ENCODE measurements around the gene RAB41. TPM values are rescaled to one million over a fixed set of nuclear protein-coding genes. Genes with fewer than 3 reads are reported as not detected.
"Not testable (repeated sequence)": the region's sequence is repeated elsewhere in the genome, so short reads cannot be mapped to it uniquely, and the experiment has no call there.

The RAB41 gene
- polyA plus RNA-seq, 1 of the 3 experiments (the other 2 are of a cell fraction), result not detected

GRCh38 chrX:70322784-70323183, 40.8 kb downstream of the RAB41 start (continued):
- no peak for TF ChIP-seq IRF3 (IDR thresholded peaks at IDR 0.05; ENCODE audit: low read depth, low read length)
- TF ChIP-seq SMC3 (IDR thresholded peaks at IDR 0.05; ENCODE audit: low read depth, low read length), result no peak
- TF ChIP-seq RCOR1 (IDR thresholded peaks at IDR 0.05; ENCODE audit: low read length), result no peak
- no peak for TF ChIP-seq USF2 (IDR thresholded peaks at IDR 0.05; ENCODE audit: borderline replicate concordance, low read depth, low read length)
- TF ChIP-seq TCF12 (IDR thresholded peaks at IDR 0.05), result no peak
- TF ChIP-seq RAD21 (IDR thresholded peaks at IDR 0.05; ENCODE audit: low read length), result no peak
- TF ChIP-seq ZBTB33 (IDR thresholded peaks at IDR 0.05; ENCODE audit: borderline replicate concordance, low read depth), result no peak

- DNase-seq; H3K9me2 ChIP-seq; H3K36me3 ChIP-seq (replicated peaks in 1 of 2; ENCODE audit: control insufficient read depth in 1 of 2, insufficient read depth in 2 of 2, low read length in 1 of 2); POLR2A ChIA-PET; H2AFZ ChIP-seq (ENCODE audit: low read depth); H3K27ac ChIP-seq (ENCODE audit: low read depth in 2 of 2, low read length in 1 of 2); H4K20me1 ChIP-seq (ENCODE audit: insufficient read depth); H3K4me3 ChIP-seq (ENCODE audit: low read depth in 2 of 2, low read length in 1 of 2); H3K9me3 ChIP-seq; H3K4me1 ChIP-seq (ENCODE audit: control insufficient read depth in 1 of 2, insufficient read depth in 2 of 2, low read depth in 1 of 2, low read length in 1 of 2); H3K9ac ChIP-seq; H3K27me3 ChIP-seq (ENCODE audit: insufficient read depth); H3F3A ChIP-seq (replicated peaks; ENCODE audit: insufficient read depth); H3K4me2 ChIP-seq: not testable (repeated sequence)
- CTCF ChIA-PET, result interaction anchor here (1.1 kb wide), 1 partner anchor 9 kb away, joined by 4 read pairs; no protein-coding TSS in a partner anchor
- H3K79me2 ChIP-seq (ENCODE audit: insufficient read depth), result peaks cover 22% of the 10 kb centered on the region; the same call in 1 of the 2 replicates
- WGBS (ENCODE audit: low lambda C conversion rate), result 62% methylated on average over 6 of the region's 6 CpGs
Observed at GRCh38 chrX:70323628-70324027, 41.7 kb downstream of the RAB41 start.

GRCh38 chrX:70324326-70324725, 42.4 kb downstream of the RAB41 start:
- ChIA-PET POLR2A (no interaction called here), CTCF (interaction anchor here (1.1 kb wide), 1 partner anchor 8 kb away, joined by 4 read pairs; no protein-coding TSS in a partner anchor)
- H3K36me3 ChIP-seq (replicated peaks in 1 of 2; ENCODE audit: control insufficient read depth in 1 of 2, insufficient read depth in 2 of 2, low read length in 1 of 2), result peaks cover 0 to 2% of the 10 kb centered on the region in 2 experiments
- H3K4me1 ChIP-seq (ENCODE audit: control insufficient read depth in 1 of 2, insufficient read depth in 2 of 2, low read depth in 1 of 2, low read length in 1 of 2), result no peaks in the 10 kb centered on the region
- H3K9me3 ChIP-seq, result no peaks in the 10 kb centered on the region
- no peaks in the 10 kb centered on the region for H3K27me3 ChIP-seq (ENCODE audit: insufficient read depth)
- WGBS (ENCODE audit: low lambda C conversion rate), result 48% methylated on average over 2 of the region's 2 CpGs
- H3F3A ChIP-seq (replicated peaks; ENCODE audit: insufficient read depth), result no peaks in the 10 kb centered on the region
- no peak overlapping the region for H3K27ac ChIP-seq (ENCODE audit: low read depth in 2 of 2, low read length in 1 of 2)
- H3K9ac ChIP-seq, result no peak overlapping the region
- no peak overlapping the region for H3K4me2 ChIP-seq
- H3K4me3 ChIP-seq (ENCODE audit: low read depth in 2 of 2, low read length in 1 of 2), result no peak overlapping the region
- H2AFZ ChIP-seq (ENCODE audit: low read depth), result no peak overlapping the region
- H3K9me2 ChIP-seq, result no peaks in the 10 kb centered on the region
- H3K79me2 ChIP-seq (ENCODE audit: insufficient read depth), result peaks cover 22% of the 10 kb centered on the region; the same call in 1 of the 2 replicates
- DNase-seq, result no peak
- H4K20me1 ChIP-seq (ENCODE audit: insufficient read depth), result no peaks in the 10 kb centered on the region
- TF ChIP-seq FOSL2 (IDR thresholded peaks at IDR 0.05; ENCODE audit: borderline replicate concordance, low read depth), result no peak
- TF ChIP-seq PBX3 (IDR thresholded peaks at IDR 0.05), result no peak
- no peak for TF ChIP-seq IRF3 (IDR thresholded peaks at IDR 0.05; ENCODE audit: low read depth, low read length)
- TF ChIP-seq EZH2phosphoT487 (IDR thresholded peaks at IDR 0.05; ENCODE audit: borderline replicate concordance, low read depth), result no peak
- no peak for TF ChIP-seq TCF12 (IDR thresholded peaks at IDR 0.05)
- TF ChIP-seq EP300 (IDR thresholded peaks at IDR 0.05; ENCODE audit: borderline replicate concordance in 1 of 2, low read depth in 1 of 2, low read length in 1 of 2), result no peak
- TF ChIP-seq FOXM1 (IDR thresholded peaks at IDR 0.05; ENCODE audit: low read depth), result no peak
- TF ChIP-seq FOXJ3 (CRISPR knock-in tag; IDR thresholded peaks at IDR 0.05), result no peak
- no peak for TF ChIP-seq CTCF (IDR thresholded peaks at IDR 0.05)

All from SK-N-SH (cell line).